COR-L47 (cell line): Measurements from ENCODE around the gene CELF4.
"Not testable (repeated sequence)": the region's sequence is repeated elsewhere in the genome, so short reads cannot be mapped to it uniquely, and the experiment has no call there.

Source experiments
- DNase-seq: peaks from one replicate; lab custom pipeline; 2025; lab: John Stamatoyannopoulos, UW

CELF4 gene

GRCh38 chr18:37465958-37466357 is 99.6 kb downstream of the CELF4 start:
- no peak for DNase-seq

- DNase-seq = no peak
Measured at GRCh38 chr18:37464257-37464656, 101.3 kb downstream of the CELF4 start.

- DNase-seq = not testable (repeated sequence)
Measured at GRCh38 chr18:37461329-37461728, 104.3 kb downstream of the CELF4 start.

- peak; percentile 72 for DNase-seq
Measured at GRCh38 chr18:37460604-37461003, 105.0 kb downstream of the CELF4 start.

- DNase-seq = no peak
Measured at GRCh38 chr18:37458697-37459096, 106.9 kb downstream of the CELF4 start.

- no peak for DNase-seq
Measured at GRCh38 chr18:37457753-37458152, 107.8 kb downstream of the CELF4 start.

- DNase-seq = no peak
Measured at GRCh38 chr18:37457341-37457740, 108.3 kb downstream of the CELF4 start.

- no peak for DNase-seq
Measured at GRCh38 chr18:37456873-37457272, 108.7 kb downstream of the CELF4 start.

- no peak for DNase-seq
Measured at GRCh38 chr18:37456395-37456794, 109.2 kb downstream of the CELF4 start.

GRCh38 chr18:37453752-37454151 is 111.8 kb downstream of the CELF4 start:
- no peak for DNase-seq

GRCh38 chr18:37452682-37453385 is 112.8 kb downstream of the CELF4 start:
- DNase-seq = no peak

- DNase-seq = no peak
Measured at GRCh38 chr18:37452015-37452414, 113.6 kb downstream of the CELF4 start.

GRCh38 chr18:37451239-37451825 is 114.3 kb downstream of the CELF4 start:
- no peak for DNase-seq

- peak; percentile 96 for DNase-seq
Measured at GRCh38 chr18:37450434-37451132, 115.0 kb downstream of the CELF4 start.

GRCh38 chr18:37449618-37450017 is 116.0 kb downstream of the CELF4 start:
- no peak for DNase-seq

- DNase-seq = no peak
Measured at GRCh38 chr18:37448946-37449345, 116.7 kb downstream of the CELF4 start.

- DNase-seq = no peak
Measured at GRCh38 chr18:37447962-37448888, 117.4 kb downstream of the CELF4 start.

- DNase-seq = no peak
Measured at GRCh38 chr18:37445836-37446235, 119.8 kb downstream of the CELF4 start.

- DNase-seq = peak; percentile 47
Measured at GRCh38 chr18:37445368-37445767, 120.2 kb downstream of the CELF4 start.

GRCh38 chr18:37443325-37444055 is 122.1 kb downstream of the CELF4 start:
- no peak for DNase-seq

GRCh38 chr18:37442477-37442876 is 123.1 kb downstream of the CELF4 start:
- no peak for DNase-seq
